Right ventricle myocardium inferior (tissue), 1 donor: ENCODE results near the gene GYS2. TPM values are rescaled to one million over a fixed set of nuclear protein-coding genes. Genes with fewer than 3 reads are reported as not detected.

Source experiments
- total RNA-seq: library from RNA; stranded (reverse); fragmentation: NEBNext Ultra II Directional; extraction: Animal tissue kit (Norgen Biotek cat#: 25700); gene quantifications from one replicate; pipeline ENCODE4 v1.2.1, GENCODE V29; 2021
- donor health status: DM: no; HTN: yes; CAD: no; lungs with severe emphysema.

Gene GYS2
- total RNA-seq, 1 donor from 2014 or later, result not detected

Other genes starting within 250 kb of the GYS2 start
- not detected for gene IAPP, start 231.9 kb downstream of the GYS2 start, total RNA-seq
- 16.5 TPM for gene PYROXD1, start 167.2 kb downstream of the GYS2 start, total RNA-seq
- 19.4 TPM for gene RECQL, start 103.2 kb downstream of the GYS2 start, total RNA-seq
- 22.0 TPM for gene GOLT1B, start 103.1 kb downstream of the GYS2 start, total RNA-seq
- 12.4 TPM for gene SPX, start 78.6 kb downstream of the GYS2 start, total RNA-seq
- 1,958 TPM for gene LDHB, start 53.0 kb upstream of the GYS2 start, total RNA-seq
- gene KCNJ8, start 169.9 kb upstream of the GYS2 start, total RNA-seq, result 57.0 TPM